Fibroblast of mammary gland (primary cell): Measurements from ENCODE around the gene KHDC4.

Experiments
- DNase-seq: peaks from one replicate; pipeline ENCODE4 v3.0.0-alpha.2; 2010; ENCODE audit warnings: low read depth
- H3K4me3 ChIP-seq: 2 replicates; pipeline ENCODE4 v1.5.1; 2011; ENCODE audit warnings: low read depth, mild to moderate bottlenecking, low read length, moderate library complexity; ENCODE audit not compliant: control insufficient read depth
- CTCF ChIP-seq: conservative IDR thresholded peaks from 2 replicates; pipeline ENCODE4 v1.5.1; 2011; ENCODE audit warnings: low read depth, low read length, inconsistent platforms; ENCODE audit not compliant: control insufficient read depth, insufficient read depth

The KHDC4 gene

DNA sequence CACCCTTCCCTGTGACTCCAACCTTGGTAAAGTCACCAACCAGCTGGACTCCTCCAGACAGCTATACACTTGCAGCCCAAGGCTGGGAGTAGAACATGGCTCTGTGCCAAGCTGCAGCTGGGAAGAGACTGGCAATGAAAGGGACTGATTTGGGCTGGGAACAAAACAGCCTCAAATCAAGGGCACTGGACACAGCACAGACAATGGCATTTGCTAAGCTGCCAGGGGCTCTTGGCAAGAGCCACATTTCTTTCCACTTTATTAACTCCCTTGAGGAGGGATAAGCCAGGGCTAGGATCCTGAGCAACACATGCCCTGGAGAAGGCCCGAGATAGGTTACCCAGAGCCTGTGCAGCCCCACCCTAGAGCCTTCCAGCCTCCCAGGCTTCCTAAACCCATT lies 62.8 kb downstream of the KHDC4 start:
- no peak for TF ChIP-seq CTCF
- no peak overlapping the region for H3K4me3 ChIP-seq
- DNase-seq: no peak

DNA sequence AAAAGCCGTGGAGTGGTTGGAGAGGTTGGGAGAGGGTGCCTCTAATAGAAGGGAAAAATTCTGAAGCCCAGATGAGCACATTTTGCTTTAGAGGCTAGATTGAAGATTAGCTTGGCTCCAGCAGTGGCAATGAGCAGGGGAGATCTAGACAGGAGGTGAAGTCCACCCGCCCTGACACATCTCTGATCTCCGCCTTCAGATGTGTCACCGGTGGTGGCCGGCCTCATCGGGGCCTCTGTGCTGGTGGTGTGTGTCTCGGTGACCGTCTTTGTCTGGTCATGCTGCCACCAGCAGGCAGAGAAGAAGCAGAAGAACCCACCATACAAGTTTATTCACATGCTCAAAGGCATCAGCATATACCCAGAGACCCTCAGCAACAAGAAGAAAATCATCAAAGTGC lies 66.4 kb downstream of the KHDC4 start:
- no peak overlapping the region for H3K4me3 ChIP-seq
- no peak for DNase-seq
- no peak for TF ChIP-seq CTCF

GRCh38 chr1:155864393-155864792 lies 69.8 kb downstream of the KHDC4 start:
- DNase-seq: peak; percentile 55
- H3K4me3 ChIP-seq: no peak overlapping the region
- TF ChIP-seq CTCF: no peak
